Fibroblast of lung (primary cell): Measurements from ENCODE around the gene GPATCH3. TPM values are rescaled to one million over a fixed set of nuclear protein-coding genes. Genes with fewer than 3 reads are reported as not detected.

ENCODE experiments used
- DNase-seq, 2 donors: peaks; one replicate each; pipeline versions ENCODE4 v3.0.0 to v3.0.0-alpha.2; 2010; ENCODE audit warnings: low read depth in 2 of 2
- H2AFZ ChIP-seq: 2 replicates; pipeline ENCODE4 v1.5.1; 2012; ENCODE audit warnings: low read length, control low read depth, inconsistent platforms
- H3K27ac ChIP-seq: 2 replicates; pipeline ENCODE4 v1.5.1; 2011; ENCODE audit warnings: low read length, control low read depth; ENCODE audit not compliant: insufficient read depth
- H3K27me3 ChIP-seq: 2 replicates; pipeline ENCODE4 v1.5.1; 2011; ENCODE audit warnings: mild to moderate bottlenecking, low read length; ENCODE audit not compliant: control insufficient read depth, insufficient read depth
- H3K36me3 ChIP-seq: 2 replicates; pipeline ENCODE4 v1.5.1; 2011; ENCODE audit warnings: low read length; ENCODE audit not compliant: control insufficient read depth, insufficient read depth
- H3K4me1 ChIP-seq: 2 replicates; pipeline ENCODE4 v1.5.1; 2011; ENCODE audit warnings: low read length; ENCODE audit not compliant: control insufficient read depth, insufficient read depth; ENCODE audit errors: extremely low read depth
- H3K4me2 ChIP-seq: 2 replicates; pipeline ENCODE4 v1.5.1; 2011; ENCODE audit warnings: low read length, control low read depth; ENCODE audit not compliant: insufficient read depth; ENCODE audit errors: extremely low read depth
- H3K4me3 ChIP-seq, 4 experiments: fragments of 200-600 bp in 1 of 4; sonication (generic) in 1 of 4; replicated peaks in 1 of 4; 2 replicates each; pipeline ENCODE4 v1.5.1; 2011 to 2016; ENCODE audit warnings: low read length in 4 of 4, low read depth in 3 of 4, mild to moderate bottlenecking in 3 of 4, control low read depth in 2 of 4, inconsistent platforms in 1 of 4, mixed read lengths in 1 of 4; ENCODE audit not compliant: insufficient read depth in 1 of 4; ENCODE audit errors: control extremely low read depth in 1 of 4
- H3K79me2 ChIP-seq: 2 replicates; pipeline ENCODE4 v1.5.1; 2012; ENCODE audit warnings: mild to moderate bottlenecking, low read length, inconsistent platforms; ENCODE audit not compliant: control insufficient read depth, insufficient read depth
- H3K9ac ChIP-seq: 2 replicates; pipeline ENCODE4 v1.5.1; 2011; ENCODE audit warnings: mild to moderate bottlenecking, low read length, control low read depth; ENCODE audit not compliant: insufficient read depth
- H3K9me3 ChIP-seq: 2 replicates; pipeline ENCODE4 v1.5.1; 2012; ENCODE audit warnings: low read depth, low read length; ENCODE audit not compliant: control insufficient read depth, insufficient read depth
- H4K20me1 ChIP-seq: 2 replicates; pipeline ENCODE4 v1.5.1; 2011; ENCODE audit warnings: low read length; ENCODE audit not compliant: control insufficient read depth, insufficient read depth; ENCODE audit errors: extremely low read depth
- EZH2 ChIP-seq: IDR thresholded peaks from 2 replicates; pipeline ENCODE4 v1.5.1; 2012; ENCODE audit warnings: low read length, control low read depth, mild to moderate bottlenecking; ENCODE audit errors: missing control alignments
- polyA plus RNA-seq, 2 donors: library from polyadenylated mRNA; depleted of rRNA in 1 of 2; stranded (reverse) in 1 of 2; unstranded in 1 of 2; fragments of >200 nt; gene quantifications; 2 replicates each; pipeline ENCODE4 v1.2.1, GENCODE V29; 2011 to 2012; ENCODE audit warnings: missing spikeins in 1 of 2
- total RNA-seq: library from RNA; depleted of rRNA; stranded (reverse); fragments of >200 nt; gene quantifications from 2 replicates; pipeline ENCODE4 v1.2.1, GENCODE V29; 2014
- TF ChIP-seq, protein P1 (sequence below), 2 donors: IDR thresholded peaks in 1 of 2; conservative IDR thresholded peaks in 1 of 2; 1 replicate in 1 of 2; 2 replicates in 1 of 2; pipeline ENCODE4 v1.5.1; 2011 to 2012; ENCODE audit warnings: low read length in 2 of 2, control low read depth in 1 of 2, inconsistent platforms in 1 of 2, low read depth in 1 of 2, mild to moderate bottlenecking in 1 of 2

GPATCH3 gene
- total and polyA plus RNA-seq, 2 donors (not counting 1 experiment from before 2014, with no cell fraction given) = 4.9 to 11.4 TPM

- Histone ChIP-seq H3K79me2 (no peaks in the 10 kb centered on the region), H3K27me3 (no peaks in the 10 kb centered on the region), H3K36me3 (no peaks in the 10 kb centered on the region), H3K4me3 (peak overlapping the region; percentile 53 to 77 (median 56)), H3K4me1 (peaks cover 7% of the 10 kb centered on the region), H3K9ac (peak overlapping the region; percentile 81), H3K4me2 (peak overlapping the region; percentile 85), H4K20me1 (no peaks in the 10 kb centered on the region), H3K9me3 (no peaks in the 10 kb centered on the region), H2AFZ (peak overlapping the region; percentile 96), H3K27ac (peak overlapping the region; percentile 98)
- peak; percentile 96 to 98 for DNase-seq
- no peak for TF ChIP-seq EZH2
- TF ChIP-seq, protein P1, sequence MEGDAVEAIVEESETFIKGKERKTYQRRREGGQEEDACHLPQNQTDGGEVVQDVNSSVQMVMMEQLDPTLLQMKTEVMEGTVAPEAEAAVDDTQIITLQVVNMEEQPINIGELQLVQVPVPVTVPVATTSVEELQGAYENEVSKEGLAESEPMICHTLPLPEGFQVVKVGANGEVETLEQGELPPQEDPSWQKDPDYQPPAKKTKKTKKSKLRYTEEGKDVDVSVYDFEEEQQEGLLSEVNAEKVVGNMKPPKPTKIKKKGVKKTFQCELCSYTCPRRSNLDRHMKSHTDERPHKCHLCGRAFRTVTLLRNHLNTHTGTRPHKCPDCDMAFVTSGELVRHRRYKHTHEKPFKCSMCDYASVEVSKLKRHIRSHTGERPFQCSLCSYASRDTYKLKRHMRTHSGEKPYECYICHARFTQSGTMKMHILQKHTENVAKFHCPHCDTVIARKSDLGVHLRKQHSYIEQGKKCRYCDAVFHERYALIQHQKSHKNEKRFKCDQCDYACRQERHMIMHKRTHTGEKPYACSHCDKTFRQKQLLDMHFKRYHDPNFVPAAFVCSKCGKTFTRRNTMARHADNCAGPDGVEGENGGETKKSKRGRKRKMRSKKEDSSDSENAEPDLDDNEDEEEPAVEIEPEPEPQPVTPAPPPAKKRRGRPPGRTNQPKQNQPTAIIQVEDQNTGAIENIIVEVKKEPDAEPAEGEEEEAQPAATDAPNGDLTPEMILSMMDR (conservative IDR thresholded peaks at IDR 0.05 in 1 of 2, IDR thresholded peaks at IDR 0.05 in 1 of 2; ENCODE audit: low read depth in 1 of 2, low read length in 2 of 2) = no peak
Observed at GRCh38 chr1:26864610-26865480, 35.4 kb downstream of the GPATCH3 start.

DNA sequence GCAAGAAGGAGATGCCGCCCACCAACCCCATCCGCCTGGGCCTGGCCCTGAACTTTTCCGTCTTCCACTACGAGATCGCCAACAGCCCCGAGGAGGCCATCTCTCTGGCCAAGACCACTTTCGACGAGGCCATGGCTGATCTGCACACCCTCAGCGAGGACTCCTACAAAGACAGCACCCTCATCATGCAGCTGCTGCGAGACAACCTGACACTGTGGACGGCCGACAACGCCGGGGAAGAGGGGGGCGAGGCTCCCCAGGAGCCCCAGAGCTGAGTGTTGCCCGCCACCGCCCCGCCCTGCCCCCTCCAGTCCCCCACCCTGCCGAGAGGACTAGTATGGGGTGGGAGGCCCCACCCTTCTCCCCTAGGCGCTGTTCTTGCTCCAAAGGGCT, 36.6 kb downstream of the GPATCH3 start:
- H3K4me1 ChIP-seq = peaks cover 7% of the 10 kb centered on the region
- no peaks in the 10 kb centered on the region for H4K20me1 ChIP-seq
- no peaks in the 10 kb centered on the region for H3K27me3 ChIP-seq
- no peak overlapping the region for H3K9ac ChIP-seq
- H3K79me2 ChIP-seq = no peaks in the 10 kb centered on the region
- H3K36me3 ChIP-seq = no peaks in the 10 kb centered on the region
- H3K4me2 ChIP-seq = no peak overlapping the region
- no peak for DNase-seq
- H3K9me3 ChIP-seq = no peaks in the 10 kb centered on the region
- H3K4me3 ChIP-seq = no peak overlapping the region
- no peak overlapping the region for H3K27ac ChIP-seq
- no peak for TF ChIP-seq EZH2
- TF ChIP-seq, protein P1 (conservative IDR thresholded peaks at IDR 0.05 in 1 of 2, IDR thresholded peaks at IDR 0.05 in 1 of 2; ENCODE audit: low read depth in 1 of 2, low read length in 2 of 2) = no peak
- H2AFZ ChIP-seq = no peak overlapping the region

GRCh38 chr1:26862781-26863684, 37.2 kb downstream of the GPATCH3 start, which contains the start of gene SFN:
SFN (plus strand) TSS chr1:26863149; CDS start chr1:26863213, 64 bp downstream.
- TF ChIP-seq, protein P1 (conservative IDR thresholded peaks at IDR 0.05 in 1 of 2, IDR thresholded peaks at IDR 0.05 in 1 of 2; ENCODE audit: low read depth in 1 of 2, low read length in 2 of 2) = peak in 1 of 2 donors; percentile 17
- no peak for TF ChIP-seq EZH2
- Histone ChIP-seq H3K36me3 (no peaks in the 10 kb centered on the region), H3K4me2 (peak within 1 kb of the TSS; percentile 81), H3K4me3 (peak within 1 kb of the TSS in 2 of 4 experiments; percentile 56 to 77), H3K27ac (no peak within 1 kb of the TSS), H3K79me2 (no peaks in the 10 kb centered on the region), H3K27me3 (no peaks in the 10 kb centered on the region), H3K9me3 (no peaks in the 10 kb centered on the region), H2AFZ (peak within 1 kb of the TSS; percentile 65), H4K20me1 (no peaks in the 10 kb centered on the region), H3K4me1 (peaks cover 7% of the 10 kb centered on the region), H3K9ac (no peak within 1 kb of the TSS)
- DNase-seq = no peak
